T-helper 17 cell (primary cell): ENCODE measurements around the gene VSTM2L. TPM values are rescaled to one million over a fixed set of nuclear protein-coding genes. Genes with fewer than 3 reads are reported as not detected.

ENCODE experiments used
- ATAC-seq: fragments of 150-1000 bp; cut with Tn5 transposase; 2 replicates; pipeline ENCODE4 v1.10.0; 2021; ENCODE audit warnings: mild to moderate bottlenecking, moderate library complexity
- DNase-seq, 3 donors: peaks; one replicate each; pipeline versions ENCODE4 v3.0.0 to v3.0.0-alpha.2; 2020 to 2021
- H3K9me3 ChIP-seq: one replicate; pipeline ENCODE4 v1.7.0; 2013; ENCODE audit warnings: low read length, mild to moderate bottlenecking; ENCODE audit not compliant: control insufficient read depth, poor library complexity, severe bottlenecking
- H3K27ac Mint-ChIP-seq: one replicate; pipeline ENCODE4 v1.8.0; 2022; ENCODE audit warnings: mild to moderate bottlenecking, moderate library complexity, mixed read lengths
- H3K27me3 Mint-ChIP-seq: one replicate; pipeline ENCODE4 v1.8.0; 2022; ENCODE audit warnings: mixed read lengths
- H3K36me3 Mint-ChIP-seq: one replicate; pipeline ENCODE4 v1.8.0; 2022; ENCODE audit warnings: low read depth, mixed read lengths
- H3K4me1 Mint-ChIP-seq: one replicate; pipeline ENCODE4 v1.8.0; 2022; ENCODE audit warnings: mild to moderate bottlenecking, mixed read lengths
- H3K4me3 Mint-ChIP-seq: one replicate; pipeline ENCODE4 v1.8.0; 2022; ENCODE audit warnings: mild to moderate bottlenecking, moderate library complexity, mixed read lengths
- total RNA-seq, 4 donors: library from RNA in 2 of 4; stranded (reverse) in 2 of 4; gene quantifications; one replicate each; pipeline ENCODE4 v1.2.3 and lab custom pipeline; 2022 to 2026

Gene VSTM2L
- total RNA-seq, 2 donors from 2014 or later: not detected

DNA sequence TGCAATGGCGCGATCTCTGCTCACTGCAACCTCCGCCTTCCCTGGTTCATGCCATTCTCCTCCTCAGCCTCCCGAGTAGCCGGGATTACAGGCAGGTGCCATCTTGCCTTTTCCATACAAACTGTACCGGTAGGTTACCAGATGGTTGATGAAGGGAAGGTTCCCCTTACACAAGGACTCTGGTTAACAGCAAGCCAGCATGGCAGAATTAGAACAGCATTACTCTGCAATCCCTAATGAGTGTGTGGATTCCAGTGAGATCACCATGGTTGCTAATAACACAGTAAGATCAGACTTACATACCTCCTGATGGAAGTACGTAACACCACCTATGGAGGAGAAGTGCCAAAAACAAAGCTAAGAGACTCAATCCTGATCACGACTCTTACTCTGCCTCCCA, 78.6 kb downstream of the VSTM2L start:
- no peak overlapping the region for H3K27ac Mint-ChIP-seq
- H3K4me1 Mint-ChIP-seq: no peaks in the 10 kb centered on the region
- H3K36me3 Mint-ChIP-seq: peaks cover 10% of the 10 kb centered on the region
- H3K4me3 Mint-ChIP-seq: no peak overlapping the region
- H3K27me3 Mint-ChIP-seq: no peaks in the 10 kb centered on the region
- no peak for ATAC-seq
- no peaks in the 10 kb centered on the region for H3K9me3 ChIP-seq
- DNase-seq: no peak

DNA sequence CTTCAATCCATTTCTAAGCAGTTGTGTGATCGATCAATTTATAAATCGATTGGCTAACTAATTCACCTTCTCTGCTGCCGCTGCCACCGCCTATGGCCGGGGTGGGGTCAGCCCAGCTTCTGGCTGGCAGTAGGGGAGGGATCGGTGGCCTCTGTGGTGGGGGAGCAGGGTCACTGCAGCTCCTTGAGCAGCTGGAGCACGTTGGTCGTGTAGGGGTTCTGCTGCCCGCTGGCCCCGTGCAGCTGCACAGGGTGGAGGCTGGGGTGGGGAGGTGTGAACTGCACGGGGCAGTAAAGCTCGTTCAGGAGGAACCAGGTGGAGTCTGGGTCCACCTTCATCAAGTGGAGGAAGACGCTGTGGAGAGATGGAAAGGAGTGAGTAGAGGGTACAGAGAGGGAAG, 80.4 kb downstream of the VSTM2L start:
- DNase-seq: no peak
- no peaks in the 10 kb centered on the region for H3K9me3 ChIP-seq
- Mint-ChIP-seq H3K27me3 (no peaks in the 10 kb centered on the region), H3K36me3 (peaks cover 6% of the 10 kb centered on the region), H3K27ac (no peak overlapping the region), H3K4me1 (no peaks in the 10 kb centered on the region), H3K4me3 (no peak overlapping the region)
- ATAC-seq: no peak

- no peak overlapping the region for H3K4me3 Mint-ChIP-seq
- ATAC-seq (no peak), DNase-seq (no peak)
- H3K9me3 ChIP-seq: no peaks in the 10 kb centered on the region
- H3K4me1 Mint-ChIP-seq: no peaks in the 10 kb centered on the region
- H3K27me3 Mint-ChIP-seq: no peaks in the 10 kb centered on the region
- H3K27ac Mint-ChIP-seq: no peak overlapping the region
- H3K36me3 Mint-ChIP-seq: peaks cover 14% of the 10 kb centered on the region
Measured at GRCh38 chr20:37984018-37984785, 81.3 kb downstream of the VSTM2L start.

GRCh38 chr20:37986044-37986858, 83.3 kb downstream of the VSTM2L start:
- ATAC-seq (no peak), DNase-seq (no peak)
- Mint-ChIP-seq H3K36me3 (peaks cover 14% of the 10 kb centered on the region), H3K4me1 (peaks cover 5% of the 10 kb centered on the region), H3K27me3 (no peaks in the 10 kb centered on the region), H3K4me3 (no peak overlapping the region), H3K27ac (no peak overlapping the region)
- no peaks in the 10 kb centered on the region for H3K9me3 ChIP-seq

DNA sequence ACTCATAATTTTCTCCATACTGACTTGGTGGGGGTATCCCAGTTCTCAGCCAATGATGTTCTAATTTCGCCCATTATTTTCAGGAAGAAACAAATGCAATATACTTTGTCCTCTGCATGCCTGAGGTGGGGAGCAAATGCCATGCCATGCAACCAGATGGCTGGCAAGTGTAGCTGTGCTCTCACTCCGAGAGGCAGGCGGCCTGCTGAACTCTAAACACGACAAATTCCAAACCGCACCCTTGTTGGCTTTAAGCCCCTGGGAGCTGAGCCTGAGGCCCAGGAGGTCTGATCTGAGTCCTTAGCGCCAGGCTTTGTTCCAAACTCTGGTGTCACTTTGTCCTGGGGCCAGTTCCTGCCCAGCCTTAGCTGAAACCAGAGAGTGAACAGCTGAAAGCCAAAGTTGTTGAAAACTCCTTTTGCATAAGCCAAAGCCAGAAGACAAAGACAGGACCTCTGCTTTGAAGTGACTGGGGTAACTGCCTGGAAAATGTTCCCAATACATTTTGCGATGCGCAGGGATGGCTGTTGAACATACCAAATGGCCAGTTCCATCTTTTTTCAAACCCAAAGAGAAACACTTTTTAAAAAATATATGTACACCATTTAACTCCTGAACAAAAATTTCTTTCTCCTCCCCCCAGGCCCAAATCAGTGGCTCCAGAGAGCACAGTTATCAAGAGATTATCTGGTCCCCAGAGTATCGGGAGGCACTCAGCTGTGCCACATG, 84.1 kb downstream of the VSTM2L start:
- no peak overlapping the region for H3K27ac Mint-ChIP-seq
- H3K4me1 Mint-ChIP-seq: peaks cover 5% of the 10 kb centered on the region
- H3K27me3 Mint-ChIP-seq: no peaks in the 10 kb centered on the region
- no peaks in the 10 kb centered on the region for H3K9me3 ChIP-seq
- no peak overlapping the region for H3K4me3 Mint-ChIP-seq
- H3K36me3 Mint-ChIP-seq: peaks cover 8% of the 10 kb centered on the region
- ATAC-seq (no peak), DNase-seq (no peak)

- no peaks in the 10 kb centered on the region for H3K9me3 ChIP-seq
- ATAC-seq: no peak
- no peak overlapping the region for H3K27ac Mint-ChIP-seq
- no peak overlapping the region for H3K4me3 Mint-ChIP-seq
- no peaks in the 10 kb centered on the region for H3K27me3 Mint-ChIP-seq
- H3K4me1 Mint-ChIP-seq: peaks cover 5% of the 10 kb centered on the region
- H3K36me3 Mint-ChIP-seq: peaks cover 8% of the 10 kb centered on the region
- DNase-seq: no peak
Measured at GRCh38 chr20:37987602-37988290, 84.8 kb downstream of the VSTM2L start.

- Mint-ChIP-seq H3K4me3 (no peak overlapping the region), H3K36me3 (peaks cover 8% of the 10 kb centered on the region), H3K4me1 (peaks cover 5% of the 10 kb centered on the region), H3K27ac (peak overlapping the region; percentile 66), H3K27me3 (no peaks in the 10 kb centered on the region)
- no peaks in the 10 kb centered on the region for H3K9me3 ChIP-seq
- ATAC-seq (no peak), DNase-seq (no peak)
Measured at GRCh38 chr20:37988306-37988954, 85.5 kb downstream of the VSTM2L start.

DNA sequence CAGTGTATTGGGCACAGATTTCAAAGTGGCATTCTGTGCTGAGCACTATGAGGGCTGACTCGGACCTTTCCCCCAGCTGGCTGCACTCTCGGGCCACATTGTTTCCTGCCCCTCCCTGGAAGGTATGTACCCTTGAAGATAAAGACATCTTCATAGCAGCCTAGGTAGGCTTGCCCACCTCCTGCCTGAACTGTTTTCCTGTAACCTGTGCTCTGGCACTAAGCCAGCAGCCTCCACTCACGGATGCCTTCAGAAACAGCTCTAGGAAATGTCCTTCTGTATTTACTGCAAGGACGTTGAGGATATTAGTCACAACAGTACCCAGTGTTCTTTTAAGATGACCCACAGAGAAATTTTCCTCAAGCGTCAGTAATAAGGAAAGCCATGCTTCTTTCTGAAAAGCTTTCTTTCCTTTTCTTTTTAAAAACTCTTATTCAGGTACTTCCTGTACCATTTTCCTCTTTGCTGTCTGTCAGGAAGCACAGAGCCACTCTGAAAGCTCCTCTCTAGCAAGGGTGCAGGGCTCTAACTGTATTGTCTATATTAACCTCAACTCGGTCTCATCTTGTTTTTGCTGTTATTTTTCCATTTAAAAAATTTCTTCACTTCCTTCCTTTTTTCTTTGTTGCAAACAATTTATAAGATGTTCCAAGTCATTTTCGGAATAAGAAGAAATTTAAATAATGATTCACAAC, 86.8 kb downstream of the VSTM2L start:
- Mint-ChIP-seq H3K4me3 (no peak overlapping the region), H3K4me1 (peaks cover 5% of the 10 kb centered on the region), H3K27me3 (no peaks in the 10 kb centered on the region), H3K27ac (no peak overlapping the region), H3K36me3 (peaks cover 15% of the 10 kb centered on the region)
- ATAC-seq (no peak), DNase-seq (no peak)
- H3K9me3 ChIP-seq: no peaks in the 10 kb centered on the region

DNA sequence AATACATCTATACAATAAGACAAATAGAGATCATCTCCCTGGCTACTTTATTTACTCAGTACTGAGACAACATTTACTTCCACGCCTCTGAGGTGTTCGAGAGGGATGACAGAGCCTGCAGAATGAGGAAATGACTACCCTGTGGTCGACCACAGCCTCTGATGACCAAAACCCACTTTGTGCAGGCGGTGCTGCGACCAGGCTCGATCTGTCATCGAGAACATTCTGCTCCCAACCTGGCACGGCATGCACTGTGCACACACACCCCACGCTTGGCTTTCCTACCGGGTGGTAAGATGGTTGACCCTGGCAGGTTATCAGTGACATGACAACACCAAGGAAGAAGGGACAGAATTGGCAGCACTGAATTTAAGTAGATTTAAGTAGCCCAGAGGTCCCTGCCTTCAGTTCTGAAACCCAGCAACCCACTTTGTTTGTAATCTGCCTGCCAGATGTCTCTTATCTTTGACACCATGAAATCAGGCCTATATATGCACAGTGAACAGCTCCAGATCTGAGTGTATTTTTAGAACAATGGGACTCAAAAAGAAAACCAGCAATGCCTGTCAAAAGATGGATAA, 87.7 kb downstream of the VSTM2L start:
- peaks cover 5% of the 10 kb centered on the region for H3K4me1 Mint-ChIP-seq
- peak; percentile 86 for ATAC-seq
- H3K4me3 Mint-ChIP-seq: no peak overlapping the region
- H3K27ac Mint-ChIP-seq: peak overlapping the region; percentile 84
- peaks cover 21% of the 10 kb centered on the region for H3K36me3 Mint-ChIP-seq
- no peaks in the 10 kb centered on the region for H3K27me3 Mint-ChIP-seq
- no peaks in the 10 kb centered on the region for H3K9me3 ChIP-seq
- no peak for DNase-seq

GRCh38 chr20:37991157-37991866, 88.4 kb downstream of the VSTM2L start:
- Mint-ChIP-seq H3K4me3 (no peak overlapping the region), H3K4me1 (peaks cover 5% of the 10 kb centered on the region), H3K27ac (peak overlapping the region; percentile 84), H3K36me3 (peaks cover 23% of the 10 kb centered on the region), H3K27me3 (no peaks in the 10 kb centered on the region)
- no peaks in the 10 kb centered on the region for H3K9me3 ChIP-seq
- DNase-seq: no peak
- no peak for ATAC-seq

DNA sequence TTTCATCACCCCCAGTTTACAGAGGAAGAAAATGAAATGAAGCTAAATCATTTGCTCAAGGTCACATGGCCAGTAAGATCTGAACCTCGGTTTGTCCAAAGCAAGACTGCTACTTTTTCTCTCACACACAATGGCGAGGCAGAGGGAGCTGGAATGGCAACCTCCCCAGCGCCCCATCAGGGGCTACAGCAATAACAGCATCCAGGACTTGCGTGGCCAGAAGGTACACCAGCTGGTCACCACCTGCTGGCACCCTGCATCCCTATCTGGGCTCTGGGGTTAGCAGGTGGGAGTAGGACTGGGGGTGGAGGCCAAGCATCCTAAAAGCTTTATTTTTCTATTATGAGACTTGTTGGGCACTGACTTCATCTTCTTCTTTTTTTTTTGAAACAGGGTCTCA, 89.0 kb downstream of the VSTM2L start:
- no peak overlapping the region for H3K4me3 Mint-ChIP-seq
- peaks cover 25% of the 10 kb centered on the region for H3K36me3 Mint-ChIP-seq
- H3K4me1 Mint-ChIP-seq: peaks cover 5% of the 10 kb centered on the region
- no peak for DNase-seq
- no peak for ATAC-seq
- no peaks in the 10 kb centered on the region for H3K27me3 Mint-ChIP-seq
- no peaks in the 10 kb centered on the region for H3K9me3 ChIP-seq
- H3K27ac Mint-ChIP-seq: no peak overlapping the region
